Activated naive CD4-positive, alpha-beta T cell treated with Interleukin-2 at 50 U/mL for 16 hours (primary cell): ENCODE measurements around the gene CYSLTR2.

Source experiments
- DNase-seq: peaks from one replicate; pipeline ENCODE4 v3.0.0-alpha.2; 2020

CYSLTR2 gene

GRCh38 chr13:48748681-48749080 is 95.0 kb downstream of the CYSLTR2 start:
- DNase-seq: no peak

GRCh38 chr13:48749144-48749543 is 95.4 kb downstream of the CYSLTR2 start:
- DNase-seq: no peak

- peak; percentile 77 for DNase-seq
Observed at GRCh38 chr13:48749699-48750473, 96.2 kb downstream of the CYSLTR2 start.

GRCh38 chr13:48750588-48751383 is 97.1 kb downstream of the CYSLTR2 start:
- DNase-seq: no peak

- DNase-seq: no peak
Observed at GRCh38 chr13:48760626-48761025, 106.9 kb downstream of the CYSLTR2 start.
